Endothelial cell of umbilical vein (primary cell): ENCODE measurements around the gene CA4.
"Not testable (repeated sequence)": the region's sequence is repeated elsewhere in the genome, so short reads cannot be mapped to it uniquely, and the experiment has no call there.

Experiments
- CTCF ChIP-seq, 2 donors: IDR thresholded peaks; 1 replicate in 1 of 2; 2 replicates in 1 of 2; pipeline ENCODE4 v1.5.1; 2011; ENCODE audit warnings: low read length in 2 of 2, mild to moderate bottlenecking in 2 of 2, moderate library complexity in 2 of 2, control low read depth in 1 of 2, inconsistent platforms in 1 of 2, low read depth in 1 of 2; ENCODE audit not compliant: insufficient read depth in 1 of 2; ENCODE audit errors: extremely low read depth in 1 of 2
- EZH2 ChIP-seq: IDR thresholded peaks from 2 replicates; pipeline ENCODE4 v1.6.1; 2012; ENCODE audit warnings: borderline replicate concordance, low read depth, mild to moderate bottlenecking, moderate library complexity, low read length, inconsistent platforms; ENCODE audit not compliant: severe bottlenecking
- POLR2AphosphoS5 ChIP-seq: IDR thresholded peaks from 2 replicates; pipeline ENCODE4 v1.6.1; 2012; ENCODE audit warnings: low read depth, mild to moderate bottlenecking, control low read depth, low read length, moderate library complexity; ENCODE audit not compliant: insufficient read depth

DNA sequence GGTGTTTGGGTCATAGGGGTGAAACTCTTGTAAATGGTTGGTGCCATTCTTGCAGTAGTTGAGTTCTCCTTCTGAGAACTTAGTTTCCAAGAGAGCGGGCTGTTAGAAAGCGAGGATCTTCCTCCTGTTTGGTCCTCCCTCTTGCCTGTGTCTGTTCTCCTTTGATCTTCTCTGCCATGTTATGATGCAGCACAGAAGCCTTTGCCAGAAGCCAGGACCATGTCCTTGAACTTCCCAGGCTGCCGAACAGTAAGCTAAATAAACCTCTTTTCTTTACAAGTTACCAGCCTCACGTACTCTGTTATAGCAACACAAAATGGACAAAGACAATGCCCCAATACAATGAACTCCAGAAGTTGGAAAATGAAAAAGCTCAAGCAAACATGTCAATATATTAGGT lies 40.3 kb downstream of the CA4 start:
- not testable (repeated sequence) for TF ChIP-seq CTCF (IDR thresholded peaks at IDR 0.05; ENCODE audit: extremely low read depth in 1 of 2, insufficient read depth in 1 of 2, low read depth in 1 of 2, low read length in 2 of 2); POLR2AphosphoS5; EZH2
